Mucosa of descending colon (tissue), 3 donors: ENCODE measurements around the gene ATF3. TPM values are rescaled to one million over a fixed set of nuclear protein-coding genes. Genes with fewer than 3 reads are reported as not detected.

Experiments used
- ATAC-seq: fragments of 200-7000 bp; cut with Tn5 transposase; one replicate; pipeline ENCODE4 v1.9.1; 2020; ENCODE audit warnings: mild to moderate bottlenecking, moderate library complexity
- DNase-seq, 3 donors: peaks; one replicate each; pipeline ENCODE4 v3.0.0-alpha.2; 2020
- H3K36me3 ChIP-seq: fragments of 200-600 bp; one replicate; pipeline ENCODE4 v1.8.0; 2021; ENCODE audit warnings: low read depth, mild to moderate bottlenecking
- H3K4me1 ChIP-seq: fragments of 200-600 bp; one replicate; pipeline ENCODE4 v1.8.0; 2021; ENCODE audit warnings: low read depth, mild to moderate bottlenecking
- H3K4me3 ChIP-seq: fragments of 200-600 bp; one replicate; pipeline ENCODE4 v1.8.0; 2021; ENCODE audit warnings: mild to moderate bottlenecking
- H3K9me3 ChIP-seq: fragments of 200-600 bp; one replicate; pipeline ENCODE4 v1.8.0; 2021; ENCODE audit warnings: mild to moderate bottlenecking
- intact Hi-C, 2 donors: fragments of 100-400 bp; cut with DNase I in 1 of 2; cut with micrococcal nuclease in 1 of 2; formaldehyde crosslinking; loops; one replicate each; pipeline versions ENCODE4 v1.11.0 to v1.11.1; 2022; cut with DNase I, micrococcal nuclease
- total RNA-seq, 3 donors: library from RNA; stranded (reverse); fragmentation: NEBNext Ultra II Directional in 2 of 3; extraction: Animal tissue kit (Norgen Biotek cat#: 25700) in 2 of 3; gene quantifications; one replicate each; pipeline versions ENCODE4 v1.2.1 to v1.2.4, GENCODE V29; 2021 to 2023
- TF ChIP-seq, protein P1 (sequence below): fragments of 200-600 bp; IDR thresholded peaks from one replicate; pipeline ENCODE4 v1.8.0; 2022; ENCODE audit warnings: antibody characterized with exemption, mild to moderate bottlenecking
- donor health status: DM: no; HTN: no; CAD: no; lungs with moderate emphysema.
- donor health status: DM: no; HTN: no; CAD: no.
- donor health status: DM: no; HTN: yes; CAD: no.

ATF3 gene
- total RNA-seq, 3 donors from 2014 or later, result 20.2 to 121 (median 42.0) TPM

DNA sequence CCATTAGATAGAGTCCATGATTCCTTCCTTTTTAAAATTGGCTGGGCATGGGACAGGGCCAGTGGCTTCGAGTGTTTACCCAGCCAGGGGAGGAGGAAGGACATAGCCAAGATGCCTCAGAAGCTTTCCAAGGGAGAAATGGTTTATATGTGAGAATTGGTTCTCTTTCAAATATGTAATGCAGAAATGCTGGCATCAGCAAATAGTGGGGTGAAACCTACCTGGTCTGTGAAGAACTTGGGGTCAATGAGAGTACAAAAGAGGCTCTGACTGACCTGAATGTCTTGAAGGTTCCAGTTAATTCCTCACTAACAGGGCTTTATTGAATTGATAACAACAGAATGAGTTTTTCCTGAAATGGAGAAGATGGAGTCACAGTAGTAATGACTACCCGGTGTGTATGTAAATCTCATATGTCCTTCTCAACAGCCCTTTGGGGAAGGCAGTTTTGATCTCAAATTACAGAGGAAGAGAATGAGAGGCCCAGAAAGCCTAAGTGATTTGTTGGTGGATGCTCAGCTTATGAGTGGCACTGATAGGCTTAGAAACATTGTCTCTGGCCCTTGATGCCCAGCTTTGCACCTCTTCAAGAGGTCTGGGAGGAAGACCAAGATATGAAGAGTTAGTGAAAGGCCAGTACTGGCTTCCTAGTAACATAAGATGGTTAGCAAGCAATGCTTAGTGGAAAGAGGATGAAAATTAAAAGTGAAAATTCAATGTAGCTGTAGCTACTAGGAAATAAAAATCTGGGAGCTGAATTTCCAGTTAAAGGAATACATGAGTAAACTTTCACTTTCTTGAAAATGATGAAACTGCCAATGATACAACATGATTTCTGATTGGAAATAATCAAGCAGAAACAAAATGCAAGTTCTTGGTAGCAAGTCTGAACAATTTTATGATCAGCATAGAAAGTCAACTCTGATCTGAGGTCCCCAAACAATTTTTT, 2.7 kb downstream of the ATF3 start:
- ATAC-seq (no peak), DNase-seq (no peak)
- no peaks in the 10 kb centered on the region for H3K9me3 ChIP-seq
- intact Hi-C loops, result loop anchor here in 1 of 2 donors (10.0 kb wide), 1 partner anchor 136 kb away; no protein-coding TSS in a partner anchor
- TF ChIP-seq, protein P1, sequence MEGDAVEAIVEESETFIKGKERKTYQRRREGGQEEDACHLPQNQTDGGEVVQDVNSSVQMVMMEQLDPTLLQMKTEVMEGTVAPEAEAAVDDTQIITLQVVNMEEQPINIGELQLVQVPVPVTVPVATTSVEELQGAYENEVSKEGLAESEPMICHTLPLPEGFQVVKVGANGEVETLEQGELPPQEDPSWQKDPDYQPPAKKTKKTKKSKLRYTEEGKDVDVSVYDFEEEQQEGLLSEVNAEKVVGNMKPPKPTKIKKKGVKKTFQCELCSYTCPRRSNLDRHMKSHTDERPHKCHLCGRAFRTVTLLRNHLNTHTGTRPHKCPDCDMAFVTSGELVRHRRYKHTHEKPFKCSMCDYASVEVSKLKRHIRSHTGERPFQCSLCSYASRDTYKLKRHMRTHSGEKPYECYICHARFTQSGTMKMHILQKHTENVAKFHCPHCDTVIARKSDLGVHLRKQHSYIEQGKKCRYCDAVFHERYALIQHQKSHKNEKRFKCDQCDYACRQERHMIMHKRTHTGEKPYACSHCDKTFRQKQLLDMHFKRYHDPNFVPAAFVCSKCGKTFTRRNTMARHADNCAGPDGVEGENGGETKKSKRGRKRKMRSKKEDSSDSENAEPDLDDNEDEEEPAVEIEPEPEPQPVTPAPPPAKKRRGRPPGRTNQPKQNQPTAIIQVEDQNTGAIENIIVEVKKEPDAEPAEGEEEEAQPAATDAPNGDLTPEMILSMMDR, result no peak
- no peak overlapping the region for H3K4me3 ChIP-seq
- no peaks in the 10 kb centered on the region for H3K36me3 ChIP-seq
- H3K4me1 ChIP-seq, result peaks cover 15% of the 10 kb centered on the region

DNA sequence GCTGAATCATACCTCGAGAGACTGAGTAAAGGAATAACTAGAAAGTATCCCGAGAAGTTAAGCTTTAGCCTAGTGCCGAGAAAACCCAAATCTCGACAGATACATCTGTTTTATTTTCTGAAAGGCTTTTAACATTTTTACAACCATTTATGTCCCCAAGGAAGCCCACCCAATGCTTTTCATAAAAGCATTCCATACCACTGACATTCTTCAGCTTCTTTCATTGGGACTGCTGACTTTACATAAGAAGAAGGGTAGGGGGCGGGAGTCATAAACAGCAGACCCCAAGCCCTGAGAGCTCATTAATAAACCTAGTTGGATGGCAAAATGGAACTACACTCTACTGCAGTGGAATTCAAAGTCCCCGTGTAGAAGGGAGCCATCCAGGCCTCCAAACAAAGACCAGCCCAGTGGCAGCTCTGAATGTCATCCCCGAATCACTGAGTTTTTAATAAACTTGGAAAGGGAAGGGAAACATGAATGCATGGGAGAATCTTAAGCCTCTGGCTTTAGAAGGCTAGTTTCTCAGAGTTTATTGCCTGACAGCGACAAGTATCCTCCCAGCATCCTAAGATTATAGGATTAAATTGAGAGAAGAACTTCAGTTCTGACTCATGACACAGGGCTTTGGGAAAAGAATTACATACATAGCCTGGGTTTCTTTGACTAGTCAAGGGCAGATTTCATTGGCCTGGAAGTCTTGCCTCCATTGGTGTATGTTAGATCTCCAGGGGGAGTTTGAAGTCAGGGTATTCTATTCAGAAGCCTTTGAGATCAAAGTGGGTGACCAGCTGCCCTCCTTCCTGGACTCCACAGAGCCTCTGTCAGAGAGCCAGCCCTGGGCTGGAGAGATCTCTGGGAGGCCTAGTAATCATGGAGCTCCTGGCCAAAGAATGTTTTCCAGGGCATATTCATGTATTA, 3.7 kb downstream of the ATF3 start:
- intact Hi-C loops, result loop anchor here in 1 of 2 donors (10.0 kb wide), 1 partner anchor 138 kb away; no protein-coding TSS in a partner anchor
- DNase-seq (no peak), ATAC-seq (no peak)
- peaks cover 6% of the 10 kb centered on the region for H3K4me1 ChIP-seq
- H3K36me3 ChIP-seq, result no peaks in the 10 kb centered on the region
- H3K4me3 ChIP-seq, result no peak overlapping the region
- TF ChIP-seq, protein P1, result no peak
- no peaks in the 10 kb centered on the region for H3K9me3 ChIP-seq

DNA sequence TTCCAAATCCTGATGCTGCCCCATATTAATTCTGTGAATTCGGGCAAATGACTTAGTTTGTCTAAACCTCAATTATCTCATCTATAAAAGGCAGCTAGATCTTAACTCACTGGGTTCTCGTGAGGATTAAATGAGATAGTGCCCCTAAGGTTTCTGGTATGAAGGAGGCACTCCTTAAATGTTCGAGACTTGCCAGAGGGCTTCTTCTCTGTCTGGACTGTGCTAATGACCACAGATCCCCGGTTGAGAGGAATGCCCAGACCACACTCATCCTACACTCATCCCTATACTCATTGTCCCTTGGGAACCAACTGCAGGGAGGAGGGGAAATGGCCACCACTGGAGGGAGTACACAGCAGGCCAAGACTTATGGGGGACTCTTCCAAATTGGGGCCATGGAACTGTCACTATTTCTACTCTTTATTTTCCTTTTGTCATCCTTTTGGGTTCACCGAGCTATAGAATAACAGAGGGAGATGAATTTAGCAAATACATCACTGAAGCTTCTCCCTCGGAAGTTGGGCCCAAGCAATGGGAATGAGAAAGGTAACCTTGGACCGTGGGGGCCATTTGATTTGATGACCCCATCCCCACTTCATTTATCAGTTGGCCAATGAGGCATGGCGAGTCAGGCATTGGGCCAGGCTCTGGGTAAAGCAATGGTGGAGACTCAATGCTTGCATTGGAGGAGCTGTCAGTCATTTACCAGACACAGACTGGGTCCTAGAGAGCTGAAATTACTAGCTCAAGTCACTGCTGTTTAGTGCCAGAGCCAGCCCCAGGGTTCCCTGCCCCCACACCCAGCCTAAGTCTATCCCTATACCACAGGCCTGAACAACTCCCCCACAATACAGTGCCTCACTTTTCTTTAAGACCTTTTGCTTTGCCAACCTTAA, 5.1 kb downstream of the ATF3 start:
- Histone ChIP-seq H3K9me3 (no peaks in the 10 kb centered on the region), H3K4me3 (no peak overlapping the region), H3K4me1 (peaks cover 6% of the 10 kb centered on the region), H3K36me3 (no peaks in the 10 kb centered on the region)
- intact Hi-C loops, result loop anchor here in 1 of 2 donors (10.0 kb wide), 1 partner anchor 139 kb away; no protein-coding TSS in a partner anchor
- TF ChIP-seq, protein P1, result no peak
- ATAC-seq (no peak), DNase-seq (no peak)

DNA sequence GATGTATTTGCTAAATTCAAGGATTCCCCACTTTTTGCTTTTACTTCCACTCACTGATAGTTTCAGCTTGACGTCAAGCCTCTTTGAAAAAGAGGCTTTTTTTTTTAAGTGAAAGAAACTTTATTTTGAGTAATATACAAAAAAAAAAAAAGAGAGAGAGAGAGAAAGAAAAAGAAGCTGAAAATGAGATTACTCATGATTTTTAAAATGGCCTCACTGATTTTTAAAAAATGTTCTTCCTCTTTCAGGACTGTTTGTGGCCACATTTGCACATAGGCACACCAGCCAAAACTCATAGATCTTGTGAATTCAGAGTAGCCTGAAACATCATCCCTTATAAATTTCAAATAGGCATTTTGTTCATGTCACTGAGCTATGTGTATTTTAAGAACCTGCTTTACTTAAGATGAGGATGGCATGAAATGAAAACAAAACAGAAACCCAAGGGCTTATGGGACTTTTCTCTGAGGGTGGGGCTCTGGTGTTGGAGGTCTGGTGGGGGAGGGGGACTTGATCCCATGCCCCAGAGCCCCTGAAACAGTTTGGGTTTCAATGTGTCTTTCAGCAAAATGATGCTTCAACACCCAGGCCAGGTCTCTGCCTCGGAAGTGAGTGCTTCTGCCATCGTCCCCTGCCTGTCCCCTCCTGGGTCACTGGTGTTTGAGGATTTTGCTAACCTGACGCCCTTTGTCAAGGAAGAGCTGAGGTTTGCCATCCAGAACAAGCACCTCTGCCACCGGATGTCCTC, 6.1 kb downstream of the ATF3 start:
- Histone ChIP-seq H3K9me3 (no peaks in the 10 kb centered on the region), H3K4me1 (peaks cover 3% of the 10 kb centered on the region), H3K36me3 (no peaks in the 10 kb centered on the region), H3K4me3 (no peak overlapping the region)
- intact Hi-C loops, result loop anchor here in 1 of 2 donors (10.0 kb wide), 1 partner anchor 140 kb away; no protein-coding TSS in a partner anchor
- TF ChIP-seq, protein P1, result no peak
- DNase-seq (no peak), ATAC-seq (no peak)
